Neural progenitor cell (in vitro differentiated cells): ENCODE data around the gene BCAS3.

ENCODE experiments used
- CTCF ChIP-seq: fragments of 200-600 bp; sonication (generic); IDR thresholded peaks from 2 replicates; pipeline ENCODE4 v1.5.1; 2017; ENCODE audit warnings: antibody characterized with exemption, mild to moderate bottlenecking
- EZH2 ChIP-seq: fragments of 200-600 bp; sonication (generic); IDR thresholded peaks from 2 replicates; pipeline ENCODE4 v1.6.1; 2017; ENCODE audit warnings: antibody characterized with exemption, mild to moderate bottlenecking, moderate library complexity

GRCh38 chr17:61404663-61404912 lies 726.9 kb downstream of the BCAS3 start:
- peak; percentile 12 for TF ChIP-seq EZH2
- TF ChIP-seq CTCF = no peak
